T47D (cell line): ENCODE data around the gene ACTN3.
"Not testable (repeated sequence)": the region's sequence is repeated elsewhere in the genome, so short reads cannot be mapped to it uniquely, and the experiment has no call there.

ENCODE experiments used
- DNase-seq, 2 experiments: peaks; one replicate each; pipeline versions ENCODE4 v3.0.0 to v3.0.0-alpha.2; 2011 to 2012; ENCODE audit warnings: low read depth in 1 of 2, low spot score in 1 of 2
- JUND ChIP-seq: IDR thresholded peaks from 2 replicates; pipeline ENCODE4 v1.6.1; 2012; ENCODE audit warnings: low read depth
- in situ Hi-C: cut with HindIII; loops from 2 replicates; pipeline ENCODE4 v1.10.0; 2016; ENCODE audit warnings: low sequenced_read_pairs, low pct_unique_long_range_greater_than_20kb

Gene ACTN3

DNA sequence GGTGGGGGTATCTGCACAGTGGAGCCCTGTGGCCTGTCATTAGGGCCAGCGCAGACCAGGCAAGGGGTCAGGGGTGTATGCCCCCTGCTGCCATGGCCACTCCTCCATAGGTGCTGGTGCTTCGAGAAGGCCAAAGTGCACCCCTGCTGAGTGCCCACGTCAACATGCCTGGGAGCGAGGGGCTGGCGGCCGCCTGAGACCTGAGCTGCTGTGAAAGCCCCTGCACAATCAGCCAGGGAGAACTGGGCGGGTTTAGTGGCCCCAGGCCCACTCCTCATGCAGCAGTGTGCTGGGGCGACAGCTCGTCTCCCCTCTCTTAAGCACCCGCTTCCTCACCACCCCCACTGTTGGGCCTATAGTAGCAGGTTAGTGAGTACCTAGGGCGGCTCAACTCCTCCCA lies 14.9 kb upstream of the ACTN3 start:
- no peak for DNase-seq
- in situ Hi-C loops = no loop called here
- TF ChIP-seq JUND = no peak

GRCh38 chr11:66532784-66533183 lies 13.9 kb upstream of the ACTN3 start:
- in situ Hi-C loops = no loop called here
- no peak for DNase-seq
- no peak for TF ChIP-seq JUND

DNA sequence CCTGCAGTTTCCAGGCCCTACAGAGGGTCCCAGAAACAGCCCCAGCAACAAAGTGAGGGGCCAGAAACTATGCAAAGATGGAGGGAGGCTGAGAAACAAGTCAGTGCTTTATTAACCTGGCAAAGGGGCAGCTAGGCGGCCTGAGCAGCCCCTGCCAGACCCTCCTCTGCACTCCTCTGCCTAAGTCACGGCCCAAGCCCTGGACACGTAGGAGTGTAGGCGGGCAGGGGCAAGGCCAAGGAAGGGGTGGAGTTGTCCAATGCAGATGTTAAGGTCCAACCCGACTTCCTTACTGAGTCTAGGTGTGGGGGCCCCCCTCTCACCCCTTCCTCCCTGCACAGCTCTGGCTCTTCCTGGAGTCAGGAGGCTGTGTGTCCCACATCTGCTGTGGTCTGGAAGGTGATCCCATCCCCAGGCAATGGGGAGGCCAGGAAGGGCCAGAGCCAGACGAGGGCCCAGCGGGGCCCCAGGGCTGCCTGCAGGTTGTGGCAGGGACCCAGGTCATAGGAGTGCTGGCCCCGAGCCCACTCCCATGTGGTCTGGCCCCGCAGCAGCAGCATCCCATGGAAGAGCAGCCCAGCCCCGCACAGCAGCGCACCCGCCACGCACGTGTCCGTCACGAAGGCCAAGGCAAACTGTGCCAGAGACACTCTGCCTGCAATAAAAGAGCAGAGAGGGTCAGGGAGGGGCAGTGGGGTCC lies 7.4 kb upstream of the ACTN3 start:
- no peak for TF ChIP-seq JUND
- in situ Hi-C loops = no loop called here
- no peak for DNase-seq

DNA sequence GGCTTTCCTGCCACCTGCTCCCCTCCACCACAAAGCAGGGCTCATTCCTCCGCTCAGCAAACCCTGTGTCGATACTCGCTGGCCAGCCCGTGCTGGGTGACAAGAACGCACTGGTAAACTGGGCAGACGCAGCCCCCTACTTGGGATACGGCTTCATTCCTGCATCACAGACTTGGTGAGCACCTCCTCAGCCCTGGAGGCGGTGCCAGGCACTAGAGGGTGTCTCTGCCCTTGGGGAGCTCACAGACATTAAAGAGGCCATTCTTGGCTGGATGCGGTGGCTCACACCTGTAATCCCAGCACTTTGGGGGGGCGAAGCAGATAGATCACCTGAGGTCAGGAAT lies 6.9 kb upstream of the ACTN3 start:
- DNase-seq = no peak
- no peak for TF ChIP-seq JUND
- in situ Hi-C loops = no loop called here

- DNase-seq = not testable (repeated sequence)
Observed at GRCh38 chr11:66540598-66540997, 6.1 kb upstream of the ACTN3 start.

DNA sequence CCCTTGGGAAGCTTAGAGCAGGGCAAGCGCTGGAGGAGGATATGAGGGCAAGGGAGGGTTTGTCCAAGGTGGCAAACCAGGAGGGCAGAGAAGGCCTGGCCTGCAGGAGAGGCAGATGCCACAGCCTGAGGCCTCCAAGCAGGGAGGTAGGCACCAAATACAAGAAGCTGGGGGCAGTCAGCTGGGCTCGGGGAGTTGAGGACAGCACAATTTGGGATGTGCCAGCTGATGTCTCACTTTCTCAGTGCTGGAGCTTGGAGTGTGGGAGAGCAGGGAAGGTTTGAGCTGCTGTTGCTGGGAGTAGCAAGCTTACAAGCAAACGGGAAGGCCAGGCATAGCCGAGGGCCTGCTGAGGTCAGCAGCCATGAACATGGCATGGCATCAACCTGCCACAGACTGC lies 4.8 kb upstream of the ACTN3 start:
- TF ChIP-seq JUND = no peak
- in situ Hi-C loops = no loop called here
- no peak for DNase-seq

More at GRCh38 chr11:66540598-66540997, 6.1 kb upstream of the ACTN3 start:
- in situ Hi-C loops = not testable (repeated sequence)

- no peak for TF ChIP-seq JUND
- in situ Hi-C loops = no loop called here
- DNase-seq = no peak
Observed at GRCh38 chr11:66542362-66542761, 4.3 kb upstream of the ACTN3 start.

DNA sequence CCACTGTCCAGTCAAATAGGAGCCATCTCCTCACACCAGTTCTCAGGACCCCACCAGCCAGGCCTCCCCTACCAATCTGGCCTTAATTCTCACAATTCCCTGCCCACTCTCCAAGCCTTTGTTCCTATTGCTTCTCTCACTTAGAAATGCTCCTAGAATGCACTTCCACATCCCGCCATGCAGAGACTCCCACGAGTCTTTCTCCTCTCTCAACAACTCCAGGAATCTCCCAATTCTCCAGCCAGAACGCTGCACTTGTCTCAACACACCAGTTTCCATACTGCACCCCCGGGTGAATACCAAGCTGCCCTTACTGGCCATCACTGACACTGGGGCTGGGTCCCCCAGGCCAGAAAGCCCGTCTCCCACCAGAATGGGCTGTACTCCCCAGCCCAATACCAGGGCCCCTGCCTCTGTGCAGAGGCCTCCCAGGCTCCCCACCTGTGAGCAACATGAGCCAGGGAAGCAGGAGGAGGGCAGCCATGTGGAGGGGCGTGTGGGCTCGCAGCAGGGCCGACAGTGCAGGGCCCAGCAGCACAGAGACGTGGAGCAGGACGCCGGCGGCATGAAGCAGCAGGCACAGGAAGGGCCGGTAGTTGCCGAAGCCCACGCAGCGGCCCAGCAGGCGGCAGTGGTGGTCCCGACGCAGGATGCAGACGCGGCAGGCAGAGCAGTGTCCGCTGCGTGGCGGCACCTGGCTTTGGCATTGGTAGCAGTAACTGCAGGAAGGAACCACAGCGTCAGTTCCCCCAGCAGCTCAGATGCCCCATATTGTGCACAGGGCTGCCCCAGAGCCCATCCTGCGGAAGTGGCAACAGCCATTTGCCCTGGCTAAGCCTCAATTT lies 3.2 kb upstream of the ACTN3 start:
- DNase-seq = no peak
- no peak for TF ChIP-seq JUND
- in situ Hi-C loops = no loop called here

DNA sequence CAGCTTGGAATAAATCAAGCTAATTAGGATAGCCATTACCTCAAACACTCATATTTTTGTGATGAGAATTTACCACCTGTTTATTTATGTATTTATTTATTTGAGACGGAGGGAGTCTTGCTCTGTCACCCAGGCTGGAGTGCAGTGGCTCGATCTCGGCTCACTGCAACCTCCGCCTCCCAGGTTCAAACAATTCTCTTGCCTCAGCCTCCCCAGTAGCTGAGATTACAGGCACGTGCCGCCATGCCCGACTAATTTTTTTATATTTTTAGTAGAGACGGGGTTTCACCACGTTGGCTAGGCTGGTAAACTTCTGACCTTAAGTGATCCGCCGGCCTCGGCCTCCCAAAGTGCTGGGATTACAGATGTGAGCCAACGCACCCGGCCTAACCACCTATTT lies 1.8 kb upstream of the ACTN3 start:
- DNase-seq, in situ Hi-C loops: not testable (repeated sequence)

DNA sequence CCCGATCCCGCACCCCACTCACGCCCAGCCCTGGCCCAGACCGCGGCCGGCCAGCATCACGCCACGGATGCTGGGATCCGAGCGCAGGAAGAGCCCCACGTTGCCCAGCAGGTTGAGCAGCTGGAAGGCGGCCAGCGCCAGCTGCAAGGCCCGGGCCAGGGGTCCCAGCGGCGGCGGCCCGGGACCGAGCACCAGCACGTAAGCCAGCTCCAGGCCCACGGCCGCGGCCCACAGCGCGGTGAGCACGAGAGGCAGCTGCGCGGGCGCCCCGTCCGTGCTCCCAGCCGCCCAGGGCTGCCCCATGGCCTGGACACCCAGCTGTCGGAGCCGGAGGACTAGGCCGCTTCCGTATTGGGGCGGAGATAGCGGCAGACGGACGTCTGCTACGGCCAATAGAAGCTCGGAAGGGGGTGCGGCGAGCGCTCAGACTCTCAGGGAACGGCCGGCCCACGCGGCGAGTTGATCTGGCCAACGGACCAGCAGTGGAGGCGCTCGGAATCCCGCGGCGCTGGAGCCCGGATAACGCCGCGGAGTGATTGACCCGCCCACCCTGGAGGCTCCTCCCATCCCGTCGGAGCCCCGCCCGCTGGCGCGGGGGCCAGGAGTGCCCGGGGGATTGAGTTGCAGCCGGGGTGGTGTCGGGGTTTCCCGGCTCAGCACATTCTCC lies 869 bp upstream of the ACTN3 start, which contains the start of gene ZDHHC24:
Gene ZDHHC24 (minus strand): TSS at position 348 of the 667 bp plus-strand sequence. CDS start 45 bp downstream, at position 303.
- no peak for TF ChIP-seq JUND
- in situ Hi-C loops = no loop called here

GRCh38 chr11:66546966-66547661 lies 411 bp downstream of the ACTN3 start:
- DNase-seq = no peak
- in situ Hi-C loops = no loop called here
- no peak for TF ChIP-seq JUND

More for the DNA sequence above, 869 bp upstream of the ACTN3 start, which contains the start of gene ZDHHC24:
- peak; percentile 99 to 100 for DNase-seq

DNA sequence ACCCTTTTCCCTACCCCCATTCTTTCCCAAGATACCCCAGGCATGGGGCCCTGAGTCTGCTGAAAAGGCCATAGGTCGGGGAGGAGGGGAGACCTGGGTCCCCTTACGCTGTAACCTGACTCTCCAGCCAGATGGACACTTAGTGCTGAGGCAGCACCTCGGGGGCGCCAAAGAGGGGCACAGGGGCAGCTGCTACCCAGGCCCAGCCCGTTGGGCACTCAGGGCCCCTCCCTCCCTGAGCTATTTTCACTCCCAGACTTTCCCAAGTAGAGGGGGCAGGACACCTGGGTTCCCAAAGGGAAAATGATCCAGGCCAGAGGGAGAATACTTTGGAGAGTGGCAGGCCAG lies 933 bp downstream of the ACTN3 start:
- no peak for TF ChIP-seq JUND
- in situ Hi-C loops = no loop called here
- no peak for DNase-seq

GRCh38 chr11:66548041-66548440 lies 1.3 kb downstream of the ACTN3 start:
- no peak for DNase-seq
- no peak for TF ChIP-seq JUND
- in situ Hi-C loops = no loop called here
